Measurements from ENCODE around the gene SORCS2.

SORCS2 gene

GRCh38 chr4:7481227-7481626, 288.9 kb downstream of the SORCS2 start:
- no peak for TF ChIP-seq CTCF (IDR thresholded peaks at IDR 0.05; ENCODE audit: low read depth, low read length, missing control alignments)

GRCh38 chr4:7485096-7485495, 292.8 kb downstream of the SORCS2 start:
- DNase-seq: no peak
- H3K27ac ChIP-seq: no peak overlapping the region
- no peak for TF ChIP-seq CTCF (IDR thresholded peaks at IDR 0.05; ENCODE audit: low read depth, low read length, missing control alignments)
- in situ Hi-C loops (cut with HindIII; ENCODE audit: low pct_ligation_motif_present, low sequenced_read_pairs): no loop called here
- no peaks in the 10 kb centered on the region for H3K36me3 ChIP-seq (replicated peaks)
- peaks cover 6% of the 10 kb centered on the region for H3K27me3 ChIP-seq (replicated peaks)
- H3K4me3 ChIP-seq (ENCODE audit: low read depth, low read length): no peak overlapping the region

More at GRCh38 chr4:7481227-7481626, 288.9 kb downstream of the SORCS2 start:
- Histone ChIP-seq H3K4me3 (ENCODE audit: low read depth, low read length) (no peak overlapping the region), H3K27me3 (replicated peaks) (no peaks in the 10 kb centered on the region), H3K36me3 (replicated peaks) (no peaks in the 10 kb centered on the region), H3K27ac (no peak overlapping the region)
- in situ Hi-C loops (cut with HindIII; ENCODE audit: low pct_ligation_motif_present, low sequenced_read_pairs): no loop called here
- DNase-seq: no peak

- no peak overlapping the region for H3K27ac ChIP-seq
- no peak overlapping the region for H3K4me3 ChIP-seq (ENCODE audit: low read depth, low read length)
- H3K27me3 ChIP-seq (replicated peaks): peaks cover 10% of the 10 kb centered on the region
- no peak for TF ChIP-seq CTCF (IDR thresholded peaks at IDR 0.05; ENCODE audit: low read depth, low read length, missing control alignments)
- DNase-seq: no peak
- H3K36me3 ChIP-seq (replicated peaks): no peaks in the 10 kb centered on the region
- in situ Hi-C loops (cut with HindIII; ENCODE audit: low pct_ligation_motif_present, low sequenced_read_pairs): no loop called here
These were observed 293.8 kb downstream of the SORCS2 start for GRCh38 chr4:7486101-7486500.

GRCh38 chr4:7487502-7487901, 295.2 kb downstream of the SORCS2 start:
- DNase-seq: no peak
- no peak overlapping the region for H3K27ac ChIP-seq
- no peak overlapping the region for H3K4me3 ChIP-seq (ENCODE audit: low read depth, low read length)
- in situ Hi-C loops (cut with HindIII; ENCODE audit: low pct_ligation_motif_present, low sequenced_read_pairs): no loop called here
- TF ChIP-seq CTCF (IDR thresholded peaks at IDR 0.05; ENCODE audit: low read depth, low read length, missing control alignments): no peak
- peaks cover 10% of the 10 kb centered on the region for H3K27me3 ChIP-seq (replicated peaks)
- no peaks in the 10 kb centered on the region for H3K36me3 ChIP-seq (replicated peaks)

- H3K27me3 ChIP-seq (replicated peaks): peaks cover 10% of the 10 kb centered on the region
- DNase-seq: no peak
- TF ChIP-seq CTCF (IDR thresholded peaks at IDR 0.05; ENCODE audit: low read depth, low read length, missing control alignments): no peak
These were observed 295.8 kb downstream of the SORCS2 start for GRCh38 chr4:7487998-7488671.

GRCh38 chr4:7491915-7492314, 299.6 kb downstream of the SORCS2 start:
- Histone ChIP-seq H3K36me3 (replicated peaks) (no peaks in the 10 kb centered on the region), H3K4me3 (ENCODE audit: low read depth, low read length) (no peak overlapping the region), H3K27ac (no peak overlapping the region), H3K27me3 (replicated peaks) (peaks cover 10% of the 10 kb centered on the region)
- no peak for DNase-seq
- in situ Hi-C loops (cut with HindIII; ENCODE audit: low pct_ligation_motif_present, low sequenced_read_pairs): no loop called here
- TF ChIP-seq CTCF (IDR thresholded peaks at IDR 0.05; ENCODE audit: low read depth, low read length, missing control alignments): no peak

More at GRCh38 chr4:7487998-7488671, 295.8 kb downstream of the SORCS2 start:
- no peaks in the 10 kb centered on the region for H3K36me3 ChIP-seq (replicated peaks)
- H3K4me3 ChIP-seq (ENCODE audit: low read depth, low read length): no peak overlapping the region
- in situ Hi-C loops (cut with HindIII; ENCODE audit: low pct_ligation_motif_present, low sequenced_read_pairs): no loop called here
- no peak overlapping the region for H3K27ac ChIP-seq

Data from brain microvascular endothelial cell (primary cell).